ENCODE measurements around the gene OTUB1. TPM values are rescaled to one million over a fixed set of nuclear protein-coding genes. Genes with fewer than 3 reads are reported as not detected.

Gene OTUB1
- total RNA-seq, 2 donors from 2014 or later, result 37.7 to 85.6 TPM

DNA sequence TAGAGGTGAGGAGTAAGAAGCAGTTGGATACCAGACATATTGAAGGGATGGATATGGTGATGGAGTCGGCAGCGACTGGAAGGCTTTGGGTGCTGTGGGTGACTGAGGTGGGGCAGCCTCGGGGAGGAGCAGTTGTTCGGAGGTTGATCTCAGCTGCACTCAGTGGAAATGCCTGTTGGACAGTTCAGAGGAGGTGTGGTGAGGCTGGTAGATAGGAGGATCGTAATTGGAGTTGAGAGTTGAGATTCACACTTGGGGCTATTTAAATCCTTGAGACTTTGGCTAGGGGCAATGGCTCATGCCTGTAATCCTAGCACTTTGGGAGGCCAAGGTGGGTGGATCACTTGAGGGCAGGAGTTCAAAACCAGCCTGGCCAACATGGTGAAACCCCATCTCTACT, 6.9 kb downstream of the OTUB1 start:
- H3K4me3 ChIP-seq, result no peak overlapping the region
- ATAC-seq (ENCODE audit: insufficient number of reproducible peaks, low FRiP score, low read depth), result no peak
- H3K27ac ChIP-seq, result no peak overlapping the region
- peaks cover 32% of the 10 kb centered on the region for H3K36me3 ChIP-seq
- H3K9me3 ChIP-seq, result no peaks in the 10 kb centered on the region
- H3K4me1 ChIP-seq (ENCODE audit: control insufficient read depth in 1 of 2, low read depth in 2 of 2), result no peaks in the 10 kb centered on the region
- H3K27me3 ChIP-seq (replicated peaks; ENCODE audit: insufficient read depth), result no peaks in the 10 kb centered on the region
- TF ChIP-seq, protein P1, sequence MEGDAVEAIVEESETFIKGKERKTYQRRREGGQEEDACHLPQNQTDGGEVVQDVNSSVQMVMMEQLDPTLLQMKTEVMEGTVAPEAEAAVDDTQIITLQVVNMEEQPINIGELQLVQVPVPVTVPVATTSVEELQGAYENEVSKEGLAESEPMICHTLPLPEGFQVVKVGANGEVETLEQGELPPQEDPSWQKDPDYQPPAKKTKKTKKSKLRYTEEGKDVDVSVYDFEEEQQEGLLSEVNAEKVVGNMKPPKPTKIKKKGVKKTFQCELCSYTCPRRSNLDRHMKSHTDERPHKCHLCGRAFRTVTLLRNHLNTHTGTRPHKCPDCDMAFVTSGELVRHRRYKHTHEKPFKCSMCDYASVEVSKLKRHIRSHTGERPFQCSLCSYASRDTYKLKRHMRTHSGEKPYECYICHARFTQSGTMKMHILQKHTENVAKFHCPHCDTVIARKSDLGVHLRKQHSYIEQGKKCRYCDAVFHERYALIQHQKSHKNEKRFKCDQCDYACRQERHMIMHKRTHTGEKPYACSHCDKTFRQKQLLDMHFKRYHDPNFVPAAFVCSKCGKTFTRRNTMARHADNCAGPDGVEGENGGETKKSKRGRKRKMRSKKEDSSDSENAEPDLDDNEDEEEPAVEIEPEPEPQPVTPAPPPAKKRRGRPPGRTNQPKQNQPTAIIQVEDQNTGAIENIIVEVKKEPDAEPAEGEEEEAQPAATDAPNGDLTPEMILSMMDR (IDR thresholded peaks at IDR 0.05), result no peak
- no peak for DNase-seq (ENCODE audit: low spot score)

DNA sequence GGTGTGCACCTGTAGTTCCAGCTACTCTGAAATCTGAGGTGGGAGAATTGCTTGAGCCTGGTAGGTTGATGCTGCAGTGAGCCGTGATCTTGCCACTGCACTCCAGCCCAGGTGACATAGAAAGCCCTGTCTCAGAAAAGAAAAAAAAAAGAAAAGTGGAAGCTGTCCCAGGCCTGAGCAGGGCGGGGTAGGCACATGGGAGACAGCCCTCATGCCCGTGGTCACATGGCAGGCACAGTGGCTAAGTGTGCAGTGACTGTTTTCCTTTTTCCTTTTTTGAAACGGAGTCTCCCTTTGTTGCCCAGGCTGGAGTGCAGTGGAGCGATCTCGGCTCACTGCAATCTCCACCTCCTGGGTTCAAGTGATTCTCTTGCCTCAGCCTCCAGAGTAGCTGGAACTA, 7.8 kb downstream of the OTUB1 start:
- peaks cover 30% of the 10 kb centered on the region for H3K36me3 ChIP-seq

DNA sequence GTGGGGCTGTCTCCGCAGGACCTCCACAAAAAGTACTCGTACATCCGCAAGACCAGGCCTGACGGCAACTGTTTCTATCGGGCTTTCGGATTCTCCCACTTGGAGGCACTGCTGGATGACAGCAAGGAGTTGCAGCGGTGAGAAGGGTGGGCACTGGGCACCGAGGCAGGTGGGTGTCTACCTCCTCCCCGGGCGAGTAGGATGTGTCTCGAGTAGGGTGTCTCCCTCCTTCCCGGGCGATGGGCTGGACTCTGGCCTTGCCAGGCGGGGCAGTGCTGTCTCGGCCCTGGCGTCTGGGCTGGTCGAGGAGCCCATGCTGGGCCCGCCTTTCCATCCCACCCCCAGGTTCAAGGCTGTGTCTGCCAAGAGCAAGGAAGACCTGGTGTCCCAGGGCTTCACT, 10.3 kb downstream of the OTUB1 start:
- Histone ChIP-seq H3K27me3 (replicated peaks; ENCODE audit: insufficient read depth) (no peaks in the 10 kb centered on the region), H3K4me1 (ENCODE audit: control insufficient read depth in 1 of 2, low read depth in 2 of 2) (peaks cover 12 to 23% of the 10 kb centered on the region in 2 donors), H3K27ac (no peak overlapping the region), H3K4me3 (no peak overlapping the region), H3K36me3 (peaks cover 16% of the 10 kb centered on the region), H3K9me3 (no peaks in the 10 kb centered on the region)
- DNase-seq (ENCODE audit: low spot score) (no peak), ATAC-seq (ENCODE audit: insufficient number of reproducible peaks, low FRiP score, low read depth) (no peak)
- TF ChIP-seq, protein P1 (IDR thresholded peaks at IDR 0.05), result no peak

More for the DNA sequence above, 7.8 kb downstream of the OTUB1 start:
- Histone ChIP-seq H3K27ac (no peak overlapping the region), H3K9me3 (no peaks in the 10 kb centered on the region), H3K27me3 (replicated peaks; ENCODE audit: insufficient read depth) (no peaks in the 10 kb centered on the region), H3K4me1 (ENCODE audit: control insufficient read depth in 1 of 2, low read depth in 2 of 2) (peaks cover 0 to under 1% of the 10 kb centered on the region in 2 donors), H3K4me3 (no peak overlapping the region)
- ATAC-seq (ENCODE audit: insufficient number of reproducible peaks, low FRiP score, low read depth) (no peak), DNase-seq (ENCODE audit: low spot score) (no peak)
- TF ChIP-seq, protein P1 (IDR thresholded peaks at IDR 0.05), result no peak

DNA sequence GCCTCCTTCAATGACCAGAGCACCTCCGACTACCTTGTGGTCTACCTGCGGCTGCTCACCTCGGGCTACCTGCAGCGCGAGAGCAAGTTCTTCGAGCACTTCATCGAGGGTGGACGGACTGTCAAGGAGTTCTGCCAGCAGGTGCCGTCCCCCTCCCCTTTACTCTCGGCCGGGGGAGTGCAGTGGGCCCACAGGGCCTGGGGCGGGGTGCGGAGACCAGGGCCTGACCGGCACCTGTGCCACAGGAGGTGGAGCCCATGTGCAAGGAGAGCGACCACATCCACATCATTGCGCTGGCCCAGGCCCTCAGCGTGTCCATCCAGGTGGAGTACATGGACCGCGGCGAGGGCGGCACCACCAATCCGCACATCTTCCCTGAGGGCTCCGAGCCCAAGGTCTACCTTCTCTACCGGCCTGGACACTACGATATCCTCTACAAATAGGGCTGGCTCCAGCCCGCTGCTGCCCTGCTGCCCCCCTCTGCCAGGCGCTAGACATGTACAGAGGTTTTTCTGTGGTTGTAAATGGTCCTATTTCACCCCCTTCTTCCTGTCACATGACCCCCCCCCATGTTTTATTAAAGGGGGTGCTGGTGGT, 11.0 kb downstream of the OTUB1 start:
- H3K27ac ChIP-seq, result no peak overlapping the region
- no peaks in the 10 kb centered on the region for H3K27me3 ChIP-seq (replicated peaks; ENCODE audit: insufficient read depth)
- TF ChIP-seq, protein P1 (IDR thresholded peaks at IDR 0.05), result no peak
- H3K36me3 ChIP-seq, result peaks cover 15% of the 10 kb centered on the region
- ATAC-seq (ENCODE audit: insufficient number of reproducible peaks, low FRiP score, low read depth) (no peak), DNase-seq (ENCODE audit: low spot score) (no peak)
- H3K4me1 ChIP-seq (ENCODE audit: control insufficient read depth in 1 of 2, low read depth in 2 of 2), result peaks cover 12 to 23% of the 10 kb centered on the region in 2 donors
- H3K4me3 ChIP-seq, result no peak overlapping the region
- H3K9me3 ChIP-seq, result no peaks in the 10 kb centered on the region

DNA sequence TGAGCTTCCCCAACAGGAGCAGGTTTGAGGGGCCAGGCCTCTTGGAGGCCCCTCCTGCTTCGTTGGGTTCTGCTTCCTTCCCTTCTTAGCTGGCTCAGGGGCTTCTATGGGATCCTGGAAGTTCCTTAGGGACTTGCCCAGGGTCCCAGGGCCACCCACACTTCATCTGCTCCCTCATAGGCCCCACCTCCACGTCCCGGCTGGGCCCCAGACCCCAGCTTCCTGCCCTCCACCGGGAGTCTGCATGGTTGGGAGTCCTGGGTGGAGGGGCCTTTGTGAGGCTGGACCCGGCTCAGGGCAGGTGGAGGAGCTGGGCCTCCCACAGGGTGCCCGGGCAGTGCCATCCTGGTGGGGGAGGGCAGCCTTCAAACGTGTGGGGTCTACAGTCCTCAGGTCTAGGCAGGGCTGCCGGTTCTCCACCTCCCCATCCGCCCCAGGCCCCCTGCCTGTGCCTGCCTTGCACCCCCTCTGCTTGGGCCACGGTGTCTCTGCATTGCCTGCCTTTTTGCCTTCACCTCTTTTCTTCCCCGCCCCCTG, 11.6 kb downstream of the OTUB1 start:
- DNase-seq (ENCODE audit: low spot score), result no peak
- Histone ChIP-seq H3K27me3 (replicated peaks; ENCODE audit: insufficient read depth) (no peaks in the 10 kb centered on the region), H3K4me3 (no peak overlapping the region), H3K9me3 (no peaks in the 10 kb centered on the region), H3K27ac (no peak overlapping the region), H3K4me1 (ENCODE audit: control insufficient read depth in 1 of 2, low read depth in 2 of 2) (peaks cover 12 to 23% of the 10 kb centered on the region in 2 donors), H3K36me3 (peaks cover 15% of the 10 kb centered on the region)
- TF ChIP-seq, protein P1 (IDR thresholded peaks at IDR 0.05), result no peak
- no peak for ATAC-seq (ENCODE audit: insufficient number of reproducible peaks, low FRiP score, low read depth)

Measured in thoracic aorta (tissue), 2 donors.